Activated T-cell treated with anti-CD3 and anti-CD28 coated beads for 4 hours (primary cell): ENCODE data around the gene C20orf204.

Experiments
- DNase-seq: peaks from one replicate; pipeline ENCODE4 v3.0.0-alpha.2; 2020

C20orf204 gene

GRCh38 chr20:64027981-64028685, 7.8 kb upstream of the C20orf204 start:
- DNase-seq = no peak

- no peak for DNase-seq
Observed at GRCh38 chr20:64029293-64030117, 6.5 kb upstream of the C20orf204 start.

GRCh38 chr20:64030371-64031134, 5.4 kb upstream of the C20orf204 start:
- no peak for DNase-seq

GRCh38 chr20:64031822-64032314, 4.1 kb upstream of the C20orf204 start:
- no peak for DNase-seq

DNA sequence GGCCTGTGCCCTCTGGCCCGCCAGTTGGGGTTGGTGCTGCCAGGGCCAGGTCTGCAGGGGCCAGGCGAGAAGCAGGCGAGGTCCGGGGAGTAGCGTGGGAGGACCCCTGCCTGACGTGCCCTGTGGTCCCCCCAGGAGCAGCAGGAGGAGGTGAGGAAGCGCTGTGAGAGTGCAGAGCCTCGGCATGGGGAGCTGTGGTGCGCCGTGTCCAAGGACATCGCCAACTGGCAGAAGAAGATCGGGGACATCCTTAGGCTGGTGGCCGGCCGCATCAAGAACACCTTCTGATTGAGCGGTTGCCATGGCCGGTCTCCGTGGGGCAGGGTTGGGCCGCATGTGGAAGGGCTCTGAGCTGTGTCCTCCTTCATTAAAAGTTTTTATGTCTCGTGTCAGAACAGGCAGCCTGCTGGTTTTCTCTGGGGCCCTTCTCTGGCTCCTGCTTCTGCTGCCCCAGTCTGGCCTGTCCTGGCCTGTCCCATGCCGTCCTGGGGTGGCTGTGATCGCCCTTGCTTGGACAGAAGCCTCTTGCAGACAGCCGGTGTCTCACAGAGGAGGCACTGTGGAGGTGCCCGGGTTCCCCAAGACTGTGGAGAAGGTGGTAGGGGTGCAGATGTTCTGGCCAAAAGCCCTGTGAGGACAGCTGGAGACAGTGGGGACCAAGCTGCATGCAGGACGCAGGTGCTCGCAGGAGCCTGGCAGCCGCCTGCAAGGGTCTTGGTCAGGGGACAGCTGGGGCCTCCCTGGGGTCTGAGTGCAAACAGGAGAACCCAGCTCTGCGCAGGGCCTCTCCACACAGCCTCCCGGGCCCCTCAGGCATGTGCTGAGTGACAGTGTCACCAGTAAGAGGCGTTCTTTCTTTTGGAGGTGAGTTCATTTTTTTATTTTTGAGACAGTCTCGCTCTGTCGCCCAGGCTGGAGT, 3.0 kb upstream of the C20orf204 start:
- no peak for DNase-seq

GRCh38 chr20:64033981-64034493, 1.9 kb upstream of the C20orf204 start:
- no peak for DNase-seq

DNA sequence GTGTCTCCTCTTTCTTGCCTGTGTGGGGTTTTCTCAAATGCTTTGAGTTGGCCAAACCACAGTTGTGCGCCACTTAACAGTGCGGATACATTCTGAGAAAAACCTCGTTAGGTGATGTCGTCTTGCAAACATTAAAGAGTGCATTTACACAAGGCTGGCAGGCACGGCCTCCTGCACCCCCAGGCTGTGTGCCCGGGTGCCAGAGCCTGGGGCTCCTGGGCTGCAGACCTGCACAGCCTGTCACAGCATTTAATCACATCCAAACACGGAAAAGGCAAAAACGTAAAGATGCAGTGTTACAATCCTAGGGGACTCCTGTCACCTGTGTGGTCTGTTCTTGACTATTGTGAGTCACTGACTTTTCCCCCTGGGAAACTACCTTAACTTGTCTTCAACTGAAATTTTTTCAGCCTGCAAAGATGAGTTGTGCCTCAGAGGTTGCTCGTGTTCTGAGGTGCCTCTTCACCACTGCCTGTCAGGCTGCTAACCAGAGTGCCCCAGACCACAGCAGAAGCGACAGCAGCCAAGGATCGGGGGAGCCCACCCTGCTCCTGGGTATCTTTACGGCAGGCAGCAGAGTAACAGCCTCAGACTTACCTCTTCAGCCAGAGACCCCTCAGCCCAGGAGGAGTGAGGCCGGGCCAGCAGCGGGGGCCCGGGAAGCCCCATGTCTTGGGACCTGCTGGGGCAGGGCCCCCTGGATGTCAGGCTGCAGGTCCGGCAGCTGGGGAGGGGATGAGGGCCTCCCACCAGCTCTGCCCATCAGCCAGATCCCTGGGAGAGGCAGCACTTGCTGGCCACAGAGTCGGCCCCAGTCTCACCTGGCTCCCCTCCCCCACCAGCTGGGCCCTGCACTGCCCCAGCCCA, 683 bp upstream of the C20orf204 start:
- DNase-seq = no peak

DNA sequence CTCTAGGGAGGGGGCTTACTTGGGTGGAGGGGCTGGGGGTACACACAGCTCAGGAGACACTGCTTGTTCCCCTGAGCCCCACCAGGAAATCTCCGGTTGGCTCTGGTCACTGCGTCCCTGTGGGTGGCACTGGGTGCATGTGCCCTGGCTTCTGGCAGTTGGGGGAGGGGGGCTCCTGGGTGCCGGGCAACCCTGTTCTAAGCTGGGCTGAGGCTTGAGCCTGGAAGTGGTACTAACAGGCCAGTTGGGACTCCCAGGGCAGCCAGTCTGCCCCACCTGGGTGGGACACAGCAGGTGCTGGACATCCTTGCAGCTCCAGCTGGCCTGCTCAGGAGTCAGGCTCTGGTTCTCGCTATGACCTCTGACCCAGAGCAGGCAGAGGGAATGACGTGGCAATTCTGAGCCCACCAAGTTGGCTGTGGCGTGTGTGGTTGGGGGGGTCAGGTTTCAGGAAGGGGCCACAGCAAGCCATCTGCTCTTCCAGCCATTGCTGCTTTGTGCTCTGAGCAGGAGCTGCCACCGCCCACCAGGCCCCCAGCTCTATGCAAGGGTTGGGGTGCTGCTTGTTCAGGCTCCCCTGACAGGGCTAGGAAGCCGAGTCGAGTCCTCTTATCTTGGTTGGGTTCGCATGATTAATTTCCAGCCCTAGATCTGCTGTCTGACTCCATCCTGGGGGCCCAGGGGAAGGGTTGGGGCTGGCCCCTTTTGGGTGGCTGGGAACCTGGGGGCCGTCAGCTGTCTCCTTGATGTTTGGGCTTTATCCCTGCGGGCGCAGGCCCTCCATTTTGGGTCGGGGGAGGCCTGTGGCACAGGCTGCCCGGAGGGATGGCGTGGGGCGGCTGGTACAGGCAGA, 590 bp downstream of the C20orf204 start:
- DNase-seq = no peak

DNA sequence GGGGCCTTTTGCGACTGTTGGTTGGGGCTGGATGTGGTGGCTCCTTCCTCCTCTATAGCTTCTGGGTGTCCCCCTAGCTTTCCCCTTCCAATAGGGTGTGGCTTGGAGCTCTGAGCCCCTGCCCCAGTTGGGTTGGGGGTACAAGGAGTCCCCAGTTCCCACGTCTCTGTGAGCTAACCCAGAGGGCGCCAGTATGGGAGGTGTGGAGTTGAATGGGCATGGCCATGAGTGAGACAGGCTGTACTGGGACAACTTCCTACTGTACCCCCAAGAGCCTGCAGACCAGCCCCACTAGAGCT, 1.2 kb downstream of the C20orf204 start:
- DNase-seq = no peak

DNA sequence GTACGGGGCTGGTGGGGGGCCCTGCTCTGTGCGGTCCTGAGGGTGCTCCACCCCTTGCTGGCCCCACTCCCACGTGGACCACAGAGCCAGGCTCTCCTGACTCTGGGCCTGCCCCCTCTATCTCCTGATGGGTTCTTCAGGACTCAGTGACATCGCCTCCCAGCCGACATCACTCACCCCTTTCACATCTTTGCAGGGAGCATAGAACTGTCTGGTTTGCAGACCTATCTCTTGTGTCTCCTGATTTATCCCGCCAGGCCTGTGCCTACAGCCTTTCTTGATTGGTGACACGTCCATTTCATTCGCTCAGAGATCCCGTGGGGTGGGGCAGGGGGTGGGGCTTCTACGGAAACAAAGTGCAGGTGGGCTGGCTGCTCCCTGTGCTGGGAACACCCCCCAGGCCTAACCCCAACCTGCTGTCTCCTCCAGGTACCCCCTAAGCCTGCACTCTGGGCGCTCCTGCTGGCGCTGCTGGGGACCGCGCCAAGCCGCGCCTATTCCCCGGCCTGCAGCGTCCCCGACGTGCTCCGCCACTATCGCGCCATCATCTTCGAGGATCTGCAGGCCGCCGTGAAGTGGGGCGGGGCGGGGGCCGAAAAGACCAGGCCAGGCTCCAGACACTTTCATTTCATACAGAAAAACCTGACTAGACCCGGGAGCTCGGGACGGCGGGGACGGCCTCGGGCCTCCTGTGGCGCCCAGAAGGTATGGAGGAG, 1.7 kb downstream of the C20orf204 start:
- DNase-seq = no peak

DNA sequence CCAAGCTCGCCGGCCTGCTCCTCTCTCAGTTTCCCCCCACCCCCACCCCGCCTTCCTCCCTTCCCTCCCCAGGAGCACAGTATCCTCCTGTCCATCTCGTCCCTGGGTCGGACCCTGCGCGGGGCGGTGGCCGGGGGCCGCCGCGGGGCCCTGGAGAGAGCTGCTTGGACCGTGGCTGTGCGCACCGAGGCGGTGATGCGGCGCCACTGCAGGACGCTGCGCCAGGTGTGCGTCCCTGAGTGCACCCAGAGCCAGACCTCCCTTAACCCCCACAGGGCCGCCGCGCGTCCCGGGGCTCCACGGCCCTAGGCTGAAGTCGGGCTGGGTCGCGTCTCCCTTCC, 2.2 kb downstream of the C20orf204 start:
- no peak for DNase-seq

DNA sequence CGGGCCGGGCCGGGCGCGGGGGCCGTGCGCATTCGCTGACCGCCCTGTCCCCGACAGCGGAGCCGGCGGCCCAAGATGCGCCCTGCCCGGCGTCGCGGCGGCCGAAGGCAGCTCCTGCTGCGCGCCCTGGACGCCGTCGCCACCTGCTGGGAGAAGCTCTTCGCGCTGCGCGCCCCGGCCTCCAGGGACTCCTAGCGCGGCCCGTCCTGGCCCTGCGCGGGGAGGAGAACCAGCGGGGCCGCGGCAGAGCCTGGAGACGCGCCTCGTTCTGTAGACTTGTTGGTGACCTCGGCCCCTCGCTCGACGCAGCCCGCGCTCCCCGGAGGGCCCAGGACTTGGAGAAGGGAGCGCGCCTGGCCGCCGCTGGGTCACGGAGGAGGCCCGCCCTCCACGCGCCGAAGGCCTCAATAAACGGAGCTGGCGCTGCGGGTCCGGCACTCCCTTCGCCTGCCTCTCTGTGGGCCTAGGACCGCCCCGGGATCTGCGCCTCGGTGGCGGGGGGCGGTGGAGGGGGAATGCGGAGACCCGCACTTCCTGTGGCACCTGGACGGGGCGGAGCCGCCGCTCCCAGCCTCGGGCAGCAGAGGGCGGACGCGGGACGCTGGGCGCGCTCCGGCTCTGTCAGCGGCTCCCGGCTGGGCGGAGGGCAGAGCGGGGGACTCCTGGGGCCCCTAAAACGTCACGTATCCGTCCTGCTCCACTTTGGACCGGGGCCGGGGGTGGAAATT, 2.7 kb downstream of the C20orf204 start:
- DNase-seq = peak; percentile 67

GRCh38 chr20:64039293-64040160, 3.5 kb downstream of the C20orf204 start:
- no peak for DNase-seq

DNA sequence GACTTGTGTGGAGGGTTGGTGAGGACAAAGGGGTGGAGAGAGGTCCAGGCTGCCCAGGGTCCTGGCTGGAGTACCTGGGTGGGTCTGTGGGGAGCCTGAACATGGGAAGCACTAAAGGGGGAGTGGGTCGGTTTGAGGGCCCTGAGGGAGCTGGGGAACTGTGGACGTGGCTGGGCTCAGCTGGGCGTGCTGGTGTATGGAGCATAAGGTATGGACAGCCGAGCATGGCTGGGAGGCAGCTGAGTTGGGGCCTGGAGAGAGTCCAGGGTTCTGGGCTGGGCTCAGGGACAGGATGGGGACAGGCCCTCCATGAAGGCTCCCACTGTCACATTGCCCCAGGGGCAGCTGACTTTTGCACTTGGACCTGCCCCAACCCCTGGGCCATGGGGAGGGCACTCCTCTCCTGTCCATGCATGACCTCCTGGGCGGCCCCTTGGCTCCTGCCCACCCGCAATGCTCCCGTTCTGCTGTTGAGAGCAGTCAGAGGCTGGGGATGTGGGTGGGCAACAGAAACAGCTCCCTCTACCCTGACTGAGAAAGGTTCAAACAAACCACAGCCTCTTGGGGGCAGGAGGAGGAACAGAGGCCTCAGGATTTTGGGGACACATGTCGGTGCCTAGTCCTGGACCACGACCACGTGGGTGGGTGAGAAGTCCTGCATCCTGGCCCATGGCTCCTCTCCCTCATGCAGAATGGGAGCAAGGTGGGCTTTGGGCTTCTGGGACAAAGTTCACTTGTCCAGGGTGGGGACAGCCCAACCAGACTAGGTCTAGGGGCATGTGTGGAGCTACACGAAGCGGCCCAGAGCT, 4.5 kb downstream of the C20orf204 start:
- no peak for DNase-seq

- no peak for DNase-seq
Observed at GRCh38 chr20:64041040-64041780, 5.2 kb downstream of the C20orf204 start.

DNA sequence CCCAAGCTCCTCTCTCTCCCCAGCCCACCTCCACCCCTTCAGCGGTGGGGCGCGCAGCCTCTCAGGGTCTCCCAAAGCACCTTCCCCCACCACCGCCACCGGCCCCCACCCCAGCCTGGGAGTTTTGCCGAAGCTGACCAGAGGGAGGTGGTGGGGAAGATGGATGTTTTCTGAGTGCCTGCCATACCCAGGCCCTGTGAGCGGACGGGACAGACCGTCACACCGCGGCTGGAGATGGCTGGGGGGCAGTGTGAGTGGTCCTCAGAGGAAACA, 5.7 kb downstream of the C20orf204 start:
- no peak for DNase-seq
